A673 (cell line): Measurements from ENCODE around the gene RTEL1. TPM values are rescaled to one million over a fixed set of nuclear protein-coding genes. Genes with fewer than 3 reads are reported as not detected.

ENCODE experiments used
- BruUV-seq: library from RNA; stranded (reverse); fragments of 400-500 nt; replicated peaks from 2 replicates; lab custom pipeline; 2021; lab: Mats Ljungman, UMichigan
- CTCF ChIA-PET: fragments of 300-600 bp; sonication (Branson Sonifier 250); formaldehyde crosslinking; loops from one replicate; lab custom pipeline; 2022; ENCODE audit warnings: antibody characterized with exemption; lab: Charles Lee
- POLR2A ChIA-PET: fragments of 300-600 bp; sonication (Branson Sonifier 250); formaldehyde crosslinking; loops from one replicate; lab custom pipeline; 2022; ENCODE audit warnings: antibody characterized with exemption; ENCODE audit not compliant: low non-redundant PET; lab: Charles Lee
- DNase-seq: peaks from one replicate; pipeline ENCODE4 v3.0.0-alpha.2; 2015; ENCODE audit warnings: low spot score
- H3K27ac ChIP-seq: fragments of 200-600 bp; sonication (generic); 2 replicates; pipeline ENCODE4 v1.5.1; 2016; ENCODE audit warnings: mixed run types, low read depth, mild to moderate bottlenecking, mixed read lengths, antibody characterized with exemption, low read length; ENCODE audit not compliant: poor library complexity, severe bottlenecking
- H3K27me3 ChIP-seq: fragments of 200-600 bp; sonication (generic); replicated peaks from 2 replicates; pipeline ENCODE4 v1.6.1; 2017; ENCODE audit warnings: mixed run types, low read depth, mild to moderate bottlenecking, mixed read lengths, antibody characterized with exemption, low read length; ENCODE audit not compliant: insufficient read depth, poor library complexity
- H3K36me3 ChIP-seq: fragments of 200-600 bp; sonication (generic); 2 replicates; pipeline ENCODE4 v1.6.1; 2016; ENCODE audit warnings: mixed run types, mild to moderate bottlenecking, mixed read lengths, antibody characterized with exemption, low read length; ENCODE audit not compliant: insufficient read depth, poor library complexity, severe bottlenecking
- H3K4me1 ChIP-seq: fragments of 200-600 bp; sonication (generic); 2 replicates; pipeline ENCODE4 v1.6.1; 2017; ENCODE audit warnings: mixed run types, mild to moderate bottlenecking, mixed read lengths, antibody characterized with exemption, low read length; ENCODE audit not compliant: insufficient read depth, poor library complexity, severe bottlenecking
- H3K4me3 ChIP-seq: fragments of 200-600 bp; sonication (generic); 2 replicates; pipeline ENCODE4 v1.5.1; 2016; ENCODE audit warnings: low read depth, mixed run types, mild to moderate bottlenecking, mixed read lengths, low read length; ENCODE audit not compliant: poor library complexity, severe bottlenecking
- H3K9me3 ChIP-seq: fragments of 200-600 bp; sonication (generic); 2 replicates; pipeline ENCODE4 v1.6.1; 2016; ENCODE audit warnings: mixed run types, low read depth, mild to moderate bottlenecking, mixed read lengths, antibody characterized with exemption, low read length; ENCODE audit not compliant: poor library complexity, severe bottlenecking
- EZH2 ChIP-seq: fragments of 200-600 bp; sonication (generic); IDR thresholded peaks from 2 replicates; pipeline ENCODE4 v1.6.1; 2017; ENCODE audit warnings: borderline replicate concordance, low read depth, mild to moderate bottlenecking, mixed read lengths, antibody characterized with exemption, low read length; ENCODE audit not compliant: poor library complexity, severe bottlenecking
- intact Hi-C: fragments of 100-400 bp; cut with micrococcal nuclease; formaldehyde crosslinking; loops from one replicate; pipeline ENCODE4 v1.10.0; 2022; ENCODE audit not compliant: unreplicated experiment
- total RNA-seq: library from RNA; stranded (reverse); gene quantifications from 2 replicates; pipeline ENCODE4 v1.2.3, GENCODE V29; 2021
- TF ChIP-seq, protein P1 (sequence below): fragments of 300-800, 200-600 bp; sonication (generic); conservative IDR thresholded peaks from 2 replicates; pipeline ENCODE4 v1.5.1; 2017; ENCODE audit warnings: low read depth, mild to moderate bottlenecking, antibody characterized with exemption, low read length, moderate library complexity, mixed read lengths

The RTEL1 gene
- total RNA-seq, 1 experiment from 2014 or later = 45.6 TPM

DNA sequence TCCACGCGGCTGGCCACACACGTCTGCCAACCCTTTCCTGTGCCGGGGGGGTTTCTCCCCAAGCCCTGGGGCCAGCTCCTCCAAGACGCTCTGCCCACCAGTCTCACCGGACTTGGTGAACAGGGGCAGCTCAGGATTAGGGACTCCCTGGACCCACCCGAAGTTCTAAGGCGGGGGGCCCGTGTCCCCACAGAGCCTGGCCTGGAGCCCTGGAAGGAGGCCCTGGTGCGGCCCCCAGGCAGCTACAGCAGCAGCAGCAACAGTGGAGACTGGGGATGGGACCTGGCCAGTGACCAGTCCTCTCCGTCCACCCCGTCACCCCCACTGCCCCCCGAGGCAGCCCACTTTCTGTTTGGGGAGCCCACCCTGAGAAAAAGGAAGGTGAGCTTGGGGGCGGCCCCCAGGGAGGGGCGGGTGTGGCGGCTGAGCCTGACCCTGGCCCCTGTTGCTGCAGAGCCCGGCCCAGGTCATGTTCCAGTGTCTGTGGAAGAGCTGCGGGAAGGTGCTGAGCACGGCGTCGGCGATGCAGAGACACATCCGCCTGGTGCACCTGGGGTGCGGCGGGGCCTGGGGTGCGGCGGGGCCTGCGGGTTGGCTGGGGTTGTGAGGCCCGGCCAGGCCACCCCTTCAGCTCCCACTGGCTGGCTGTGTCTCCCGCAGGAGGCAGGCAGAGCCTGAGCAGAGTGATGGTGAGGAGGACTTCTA, 83.7 kb downstream of the RTEL1 start:
- POLR2A ChIA-PET = no interaction called here
- Histone ChIP-seq H3K4me3 (peak overlapping the region; percentile 78), H3K27me3 (no peaks in the 10 kb centered on the region), H3K27ac (peak overlapping the region; percentile 88), H3K36me3 (peaks cover 24% of the 10 kb centered on the region), H3K9me3 (no peaks in the 10 kb centered on the region), H3K4me1 (peaks cover 16% of the 10 kb centered on the region)
- no peak for DNase-seq
- intact Hi-C loops = no loop called here
- CTCF ChIA-PET = no interaction called here
- no TSS peak for BruUV-seq
- TF ChIP-seq, protein P1, sequence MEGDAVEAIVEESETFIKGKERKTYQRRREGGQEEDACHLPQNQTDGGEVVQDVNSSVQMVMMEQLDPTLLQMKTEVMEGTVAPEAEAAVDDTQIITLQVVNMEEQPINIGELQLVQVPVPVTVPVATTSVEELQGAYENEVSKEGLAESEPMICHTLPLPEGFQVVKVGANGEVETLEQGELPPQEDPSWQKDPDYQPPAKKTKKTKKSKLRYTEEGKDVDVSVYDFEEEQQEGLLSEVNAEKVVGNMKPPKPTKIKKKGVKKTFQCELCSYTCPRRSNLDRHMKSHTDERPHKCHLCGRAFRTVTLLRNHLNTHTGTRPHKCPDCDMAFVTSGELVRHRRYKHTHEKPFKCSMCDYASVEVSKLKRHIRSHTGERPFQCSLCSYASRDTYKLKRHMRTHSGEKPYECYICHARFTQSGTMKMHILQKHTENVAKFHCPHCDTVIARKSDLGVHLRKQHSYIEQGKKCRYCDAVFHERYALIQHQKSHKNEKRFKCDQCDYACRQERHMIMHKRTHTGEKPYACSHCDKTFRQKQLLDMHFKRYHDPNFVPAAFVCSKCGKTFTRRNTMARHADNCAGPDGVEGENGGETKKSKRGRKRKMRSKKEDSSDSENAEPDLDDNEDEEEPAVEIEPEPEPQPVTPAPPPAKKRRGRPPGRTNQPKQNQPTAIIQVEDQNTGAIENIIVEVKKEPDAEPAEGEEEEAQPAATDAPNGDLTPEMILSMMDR = no peak
- no peak for TF ChIP-seq EZH2

DNA sequence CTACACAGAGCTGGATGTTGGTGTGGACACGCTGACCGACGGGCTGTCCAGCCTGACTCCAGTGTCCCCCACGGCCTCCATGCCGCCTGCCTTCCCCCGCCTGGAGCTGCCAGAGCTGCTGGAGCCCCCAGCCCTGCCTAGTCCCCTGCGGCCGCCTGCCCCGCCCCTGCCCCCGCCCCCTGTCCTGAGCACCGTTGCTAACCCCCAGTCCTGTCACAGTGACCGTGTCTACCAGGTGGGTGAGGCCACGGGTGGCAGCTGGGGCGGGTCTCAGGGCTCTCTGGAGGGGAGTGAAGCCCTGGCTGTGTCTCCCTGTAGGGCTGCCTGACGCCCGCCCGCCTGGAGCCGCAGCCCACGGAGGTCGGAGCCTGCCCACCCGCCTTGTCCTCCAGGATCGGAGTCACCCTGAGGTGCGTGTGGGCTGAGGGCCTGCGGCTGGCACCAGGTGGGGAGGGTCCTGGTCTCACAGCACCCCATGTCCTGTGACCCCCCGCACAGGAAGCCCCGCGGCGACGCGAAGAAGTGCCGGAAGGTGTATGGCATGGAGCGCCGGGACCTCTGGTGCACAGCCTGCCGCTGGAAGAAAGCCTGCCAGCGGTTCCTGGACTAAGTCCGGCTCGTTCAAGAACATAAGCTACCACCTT, 84.4 kb downstream of the RTEL1 start:
- no peaks in the 10 kb centered on the region for H3K27me3 ChIP-seq
- no peak for TF ChIP-seq EZH2
- TF ChIP-seq, protein P1 = no peak
- peaks cover 24% of the 10 kb centered on the region for H3K36me3 ChIP-seq
- no peak overlapping the region for H3K27ac ChIP-seq
- H3K4me1 ChIP-seq = peaks cover 16% of the 10 kb centered on the region
- no peak for DNase-seq
- intact Hi-C loops = no loop called here
- no peaks in the 10 kb centered on the region for H3K9me3 ChIP-seq
- CTCF ChIA-PET = no interaction called here
- no peak overlapping the region for H3K4me3 ChIP-seq
- no TSS peak for BruUV-seq
- POLR2A ChIA-PET = no interaction called here

DNA sequence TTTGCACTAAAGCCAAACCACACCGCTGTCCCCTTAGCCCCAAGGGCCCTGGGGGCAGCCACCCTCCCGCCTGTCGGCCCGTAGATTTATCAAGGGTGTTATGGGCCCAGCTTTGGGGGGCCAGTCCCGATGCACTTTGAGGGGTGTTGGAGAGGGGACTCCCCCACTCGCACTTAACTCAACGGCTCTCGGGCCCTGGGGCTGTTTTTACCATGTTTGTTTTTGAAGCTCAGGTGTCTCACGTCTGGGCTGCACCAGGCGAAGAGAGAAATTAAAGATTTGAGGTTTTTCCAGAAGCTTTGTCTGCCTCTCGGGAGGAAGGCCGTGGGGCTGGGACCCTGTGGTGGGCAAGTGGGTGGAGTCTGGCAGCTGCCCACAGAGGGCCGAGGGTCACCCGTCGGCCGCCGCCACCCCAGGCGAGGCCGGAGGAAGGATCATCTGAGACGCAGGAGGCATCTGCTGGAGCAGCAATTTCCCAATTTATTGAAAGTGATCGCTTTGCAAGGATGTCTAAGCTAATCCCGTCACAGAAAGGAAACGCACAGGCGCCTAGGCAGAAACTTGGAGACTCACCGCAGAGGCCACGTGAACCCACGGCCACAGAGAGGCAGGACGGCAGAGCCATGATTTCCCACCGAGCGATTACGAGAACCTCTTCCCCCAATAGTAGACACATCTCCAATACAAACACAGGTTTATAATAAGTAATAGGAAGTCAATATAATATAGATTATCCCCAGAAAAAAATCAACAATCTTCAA, 85.3 kb downstream of the RTEL1 start:
- POLR2A ChIA-PET = interaction anchor here (0.6 kb wide), 1 partner anchor 123 kb away, joined by 20 read pairs; no protein-coding TSS in a partner anchor
- H3K9me3 ChIP-seq = no peaks in the 10 kb centered on the region
- H3K4me1 ChIP-seq = peaks cover 16% of the 10 kb centered on the region
- DNase-seq = no peak
- no peaks in the 10 kb centered on the region for H3K27me3 ChIP-seq
- intact Hi-C loops = no loop called here
- peaks cover 24% of the 10 kb centered on the region for H3K36me3 ChIP-seq
- peak overlapping the region; percentile 23 for H3K27ac ChIP-seq
- CTCF ChIA-PET = no interaction called here
- TF ChIP-seq, protein P1 = no peak
- TF ChIP-seq EZH2 = no peak
- BruUV-seq = TSS peak; percentile 41
- H3K4me3 ChIP-seq = no peak overlapping the region
